ENCODE measurements around the gene RPS21. TPM values are rescaled to one million over a fixed set of nuclear protein-coding genes. Genes with fewer than 3 reads are reported as not detected.

Gene RPS21
- total and polyA plus RNA-seq, 4 donors: 278 to 1,588 (median 439) TPM

DNA sequence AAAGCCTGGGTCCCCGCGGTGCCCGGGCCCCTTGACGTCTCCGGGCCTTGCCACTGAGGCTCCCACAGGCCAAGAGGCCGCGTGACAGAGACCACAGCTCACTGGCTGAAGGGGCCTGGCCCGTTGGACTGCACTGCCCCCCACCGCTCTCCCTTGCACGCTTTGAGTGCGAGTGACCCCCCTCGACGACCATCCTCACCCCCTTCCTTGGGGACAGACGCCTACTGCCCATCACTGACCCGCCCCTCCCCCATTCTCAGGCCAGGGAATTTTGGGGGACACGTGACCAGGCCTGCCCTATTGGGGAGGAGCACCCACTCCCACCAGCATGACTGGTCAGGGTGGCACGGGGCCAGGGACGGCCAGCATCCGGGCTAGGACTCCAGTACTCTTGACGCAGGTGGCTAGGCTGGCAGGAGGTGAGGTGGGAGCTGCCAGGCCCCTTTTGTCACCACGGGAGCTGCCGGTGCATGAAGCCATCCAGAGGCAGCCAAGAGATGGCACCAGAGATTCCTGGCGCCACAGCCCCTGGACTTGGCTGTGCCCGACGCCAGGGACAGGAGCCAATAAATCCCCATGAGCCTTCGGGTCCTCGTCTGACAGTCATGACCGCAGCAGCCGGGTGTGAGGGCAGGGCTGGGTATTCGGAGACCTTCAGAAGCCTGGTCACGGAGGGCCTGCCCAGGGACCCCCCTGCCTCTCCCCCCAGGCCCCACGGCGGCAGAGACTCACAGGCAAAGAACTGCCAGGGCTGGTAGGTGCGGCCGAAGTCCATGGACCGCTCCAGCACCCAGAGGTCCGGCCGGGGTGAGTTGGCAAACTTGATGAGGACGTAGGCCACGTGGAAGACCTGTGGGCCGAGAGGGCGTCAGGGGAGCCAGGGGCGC is 34.3 kb upstream of the RPS21 start:
- Histone ChIP-seq H3K9me3 (ENCODE audit: control insufficient read depth in 4 of 4, low read length in 3 of 4) (no peaks in the 10 kb centered on the region), H3K27ac (ENCODE audit: low read depth in 1 of 2, low read length in 2 of 2) (peak overlapping the region; percentile 84 to 88), H3K9ac (ENCODE audit: low read depth in 1 of 2, low read length in 2 of 2) (no peak overlapping the region), H3K4me1 (ENCODE audit: control insufficient read depth in 4 of 4, insufficient read depth in 4 of 4, low read length in 3 of 4) (peaks cover 40 to 56% (median 48%) of the 10 kb centered on the region in 4 donors), H3K36me3 (ENCODE audit: control insufficient read depth in 4 of 4, insufficient read depth in 3 of 4, low read depth in 1 of 4, low read length in 3 of 4) (peaks cover 0 to 5% (median 3%) of the 10 kb centered on the region in 4 donors), H3K27me3 (ENCODE audit: control insufficient read depth in 4 of 4, insufficient read depth in 4 of 4, low read length in 3 of 4) (no peaks in the 10 kb centered on the region), H3K4me3 (ENCODE audit: low read depth in 1 of 3, low read length in 3 of 3) (peak overlapping the region in 1 of 3 donors; percentile 23)
- no peak for DNase-seq (ENCODE audit: low spot score)
- 47% methylated on average over 43 of the region's 43 CpGs for WGBS
- TF ChIP-seq MAX (IDR thresholded peaks at IDR 0.05): peak; percentile 72
- TF ChIP-seq REST (IDR thresholded peaks at IDR 0.05): peak; percentile 61
- TF ChIP-seq EGR1 (IDR thresholded peaks at IDR 0.05; ENCODE audit: low read depth in 2 of 2): no peak
- TF ChIP-seq HNF4A (conservative IDR thresholded peaks at IDR 0.05): peak; percentile 94 to 96
- TF ChIP-seq YY1 (IDR thresholded peaks at IDR 0.05): peak; percentile 54
- peak; percentile 23 for TF ChIP-seq NR2F2 (IDR thresholded peaks at IDR 0.05)
- peak; percentile 52 to 83 for TF ChIP-seq RXRA (IDR thresholded peaks at IDR 0.05)
- TF ChIP-seq ZBTB33 (IDR thresholded peaks at IDR 0.05): no peak
- TF ChIP-seq, protein P1, sequence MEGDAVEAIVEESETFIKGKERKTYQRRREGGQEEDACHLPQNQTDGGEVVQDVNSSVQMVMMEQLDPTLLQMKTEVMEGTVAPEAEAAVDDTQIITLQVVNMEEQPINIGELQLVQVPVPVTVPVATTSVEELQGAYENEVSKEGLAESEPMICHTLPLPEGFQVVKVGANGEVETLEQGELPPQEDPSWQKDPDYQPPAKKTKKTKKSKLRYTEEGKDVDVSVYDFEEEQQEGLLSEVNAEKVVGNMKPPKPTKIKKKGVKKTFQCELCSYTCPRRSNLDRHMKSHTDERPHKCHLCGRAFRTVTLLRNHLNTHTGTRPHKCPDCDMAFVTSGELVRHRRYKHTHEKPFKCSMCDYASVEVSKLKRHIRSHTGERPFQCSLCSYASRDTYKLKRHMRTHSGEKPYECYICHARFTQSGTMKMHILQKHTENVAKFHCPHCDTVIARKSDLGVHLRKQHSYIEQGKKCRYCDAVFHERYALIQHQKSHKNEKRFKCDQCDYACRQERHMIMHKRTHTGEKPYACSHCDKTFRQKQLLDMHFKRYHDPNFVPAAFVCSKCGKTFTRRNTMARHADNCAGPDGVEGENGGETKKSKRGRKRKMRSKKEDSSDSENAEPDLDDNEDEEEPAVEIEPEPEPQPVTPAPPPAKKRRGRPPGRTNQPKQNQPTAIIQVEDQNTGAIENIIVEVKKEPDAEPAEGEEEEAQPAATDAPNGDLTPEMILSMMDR (IDR thresholded peaks at IDR 0.05; ENCODE audit: low read depth, low read length, missing input control): peak; percentile 45
- no peak for TF ChIP-seq FOXA2 (IDR thresholded peaks at IDR 0.05)
- peak; percentile 75 to 80 for TF ChIP-seq RAD21 (IDR thresholded peaks at IDR 0.05)
- TF ChIP-seq SP1 (IDR thresholded peaks at IDR 0.05): peak; percentile 84
- TF ChIP-seq JUND (IDR thresholded peaks at IDR 0.05): peak in 1 of 2 donors; percentile 24
- TF ChIP-seq, protein P2, sequence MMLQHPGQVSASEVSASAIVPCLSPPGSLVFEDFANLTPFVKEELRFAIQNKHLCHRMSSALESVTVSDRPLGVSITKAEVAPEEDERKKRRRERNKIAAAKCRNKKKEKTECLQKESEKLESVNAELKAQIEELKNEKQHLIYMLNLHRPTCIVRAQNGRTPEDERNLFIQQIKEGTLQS (IDR thresholded peaks at IDR 0.05): no peak
- no peak for TF ChIP-seq FOXA1 (IDR thresholded peaks at IDR 0.05)
- TF ChIP-seq GABPA (IDR thresholded peaks at IDR 0.05 in 1 of 2, conservative IDR thresholded peaks at IDR 0.05 in 1 of 2): peak in 1 of 2 donors; percentile 66
- no peak for TF ChIP-seq TAF1 (conservative IDR thresholded peaks at IDR 0.05)
- TF ChIP-seq HNF4G (IDR thresholded peaks at IDR 0.05): peak; percentile 73

Measured in liver (tissue), 9 donors.